ENCODE data around the gene SLC10A7. TPM values are rescaled to one million over a fixed set of nuclear protein-coding genes. Genes with fewer than 3 reads are reported as not detected.
A peak's percentile ranks its signal among the peaks of the same experiment; 100 is the strongest.

The SLC10A7 gene
- total RNA-seq, 1 experiment from 2014 or later = 3.9 TPM

GRCh38 chr4:146367347-146367746, 154.4 kb downstream of the SLC10A7 start:
- Histone ChIP-seq H3K79me2 (ENCODE audit: insufficient read depth, low read length) (no peaks in the 10 kb centered on the region), H3K4ac (ENCODE audit: low read depth, low read length) (no peak overlapping the region), H3K9me3 (ENCODE audit: control insufficient read depth, low read depth, low read length) (no peaks in the 10 kb centered on the region), H3K18ac (ENCODE audit: insufficient read length, low read depth, low read length) (no peak overlapping the region), H4K91ac (ENCODE audit: insufficient read length, low read depth, low read length) (no peak overlapping the region), H3K56ac (ENCODE audit: insufficient read length, low read depth, low read length) (no peak overlapping the region), H4K5ac (ENCODE audit: insufficient read length, low read depth, low read length) (no peak overlapping the region), H3K4me1 (ENCODE audit: insufficient read depth, low read length) (no peaks in the 10 kb centered on the region), H3K23ac (ENCODE audit: insufficient read length, low read depth, low read length) (no peak overlapping the region), H3K23me2 (ENCODE audit: insufficient read length, low read depth, low read length, poor library complexity, severe bottlenecking) (no peaks in the 10 kb centered on the region), H2BK15ac (ENCODE audit: low read depth, low read length) (no peak overlapping the region), H3K9ac (ENCODE audit: extremely low read depth, insufficient read length, low read length) (no peak overlapping the region), H3K4me2 (ENCODE audit: insufficient read depth, insufficient read length, low read length) (no peak overlapping the region), H2BK12ac (ENCODE audit: insufficient read length, low read depth, low read length) (no peak overlapping the region), H2BK20ac (ENCODE audit: low read depth, low read length, poor library complexity, severe bottlenecking) (no peak overlapping the region), H2BK5ac (ENCODE audit: insufficient read length, low read length) (no peak overlapping the region), H3K27me3 (ENCODE audit: insufficient read depth, low read length) (no peaks in the 10 kb centered on the region), H2AK5ac (ENCODE audit: insufficient read length, low read length) (no peak overlapping the region), H2BK120ac (ENCODE audit: low read depth, low read length, poor library complexity, severe bottlenecking) (no peak overlapping the region), H4K20me1 (ENCODE audit: control insufficient read depth, insufficient read depth, insufficient read length) (no peaks in the 10 kb centered on the region), H3K27ac (ENCODE audit: insufficient read length, low read depth, low read length) (no peak overlapping the region), H4K8ac (replicated peaks; ENCODE audit: insufficient read length, low read depth, low read length) (no peak overlapping the region), H3T11ph (ENCODE audit: low read length) (no peak overlapping the region), H3K79me1 (ENCODE audit: insufficient read depth, low read depth, low read length, poor library complexity, severe bottlenecking) (no peaks in the 10 kb centered on the region), H3K14ac (ENCODE audit: insufficient read depth, low read length) (no peak overlapping the region), H2AFZ (ENCODE audit: low read length) (no peak overlapping the region)
- no peak for DNase-seq
- TF ChIP-seq CTCF (conservative IDR thresholded peaks at IDR 0.05) = no peak
- peaks cover 6 to 7% of the 10 kb centered on the region in 2 experiments for H3K4me1 Mint-ChIP-seq
- peaks cover 0 to 2% of the 10 kb centered on the region in 2 experiments; a peak in 3 of 5 replicates for H3K9me3 Mint-ChIP-seq
- no peaks in the 10 kb centered on the region for H3K27me3 Mint-ChIP-seq (ENCODE audit: low read depth)
- peak overlapping the region in 1 of 3 experiments; percentile 76; a peak in 2 of 7 replicates for H3K27ac Mint-ChIP-seq
- no CpG with 5 or more reads among the region's 1 CpG for WGBS (ENCODE audit: extremely low coverage, insufficient read length, low lambda C conversion rate)
- peaks cover 0 to under 1% (median 0%) of the 10 kb centered on the region in 3 experiments; a peak in 1 of 7 replicates for H3K36me3 Mint-ChIP-seq (ENCODE audit: insufficient read depth in 1 of 3, low read depth in 3 of 3)
- H3K4me3 Mint-ChIP-seq = no peak overlapping the region
